WTC11 (cell line): Measurements from ENCODE around the gene MYL12B. TPM values are rescaled to one million over a fixed set of nuclear protein-coding genes. Genes with fewer than 3 reads are reported as not detected.
A peak's percentile ranks its signal among the peaks of the same experiment; 100 is the strongest.

Experiments
- ATAC-seq: fragments of 200-7000 bp; cut with Tn5 transposase; 2 replicates; pipeline ENCODE4 v1.10.0; 2021; ENCODE audit warnings: mild to moderate bottlenecking, moderate library complexity
- CTCF ChIA-PET: fragments of 300-600 bp; sonication (Branson Sonifier 250); formaldehyde crosslinking; loops from one replicate; lab custom pipeline; 2021; ENCODE audit warnings: antibody characterized with exemption; lab: Charles Lee
- POLR2A ChIA-PET: fragments of 350-600 bp; sonication (Branson Sonifier 250); formaldehyde crosslinking; loops from one replicate; lab custom pipeline; 2021; ENCODE audit warnings: antibody characterized with exemption; lab: Charles Lee
- DNase-seq: peaks from one replicate; pipeline ENCODE4 v3.0.0; 2021; ENCODE audit warnings: low spot score
- H3K27ac Mint-ChIP-seq: 2 replicates; pipeline ENCODE4 v1.8.0; 2021; ENCODE audit warnings: mixed read lengths
- H3K27me3 Mint-ChIP-seq: 2 replicates; pipeline ENCODE4 v1.8.0; 2021; ENCODE audit warnings: low read depth, mild to moderate bottlenecking, moderate library complexity, mixed read lengths
- H3K36me3 Mint-ChIP-seq: 2 replicates; pipeline ENCODE4 v1.8.0; 2021; ENCODE audit warnings: mixed read lengths
- H3K4me1 Mint-ChIP-seq: 2 replicates; pipeline ENCODE4 v1.8.0; 2022; ENCODE audit warnings: mixed read lengths
- H3K4me3 Mint-ChIP-seq: 2 replicates; pipeline ENCODE4 v1.8.0; 2021; ENCODE audit warnings: mild to moderate bottlenecking, moderate library complexity, mixed read lengths
- H3K9me3 Mint-ChIP-seq: 2 replicates; pipeline ENCODE4 v1.8.0; 2021; ENCODE audit warnings: mixed read lengths
- ARID4B ChIP-seq: sonication (generic); formaldehyde crosslinking; IDR thresholded peaks from 2 replicates; pipeline ENCODE4 v1.8.0; 2023; ENCODE audit warnings: missing genetic modification reagents, mild to moderate bottlenecking, borderline replicate concordance
- CREM ChIP-seq: sonication (generic); formaldehyde crosslinking; IDR thresholded peaks from 2 replicates; pipeline ENCODE4 v1.8.1; 2022; ENCODE audit warnings: mild to moderate bottlenecking, missing genetic modification reagents, moderate library complexity
- MXD4 ChIP-seq: fragments of 250-450 bp; sonication (Bioruptor Pico); IDR thresholded peaks from 2 replicates; pipeline ENCODE4 v1.8.0; 2021; ENCODE audit warnings: mild to moderate bottlenecking, moderate library complexity, borderline replicate concordance
- NFATC4 ChIP-seq: fragments of 250-450 bp; sonication (Bioruptor Pico); IDR thresholded peaks from 2 replicates; pipeline ENCODE4 v1.9.0; 2021; ENCODE audit warnings: mild to moderate bottlenecking
- RORB ChIP-seq: fragments of 250-450 bp; sonication (Bioruptor Pico); IDR thresholded peaks from 2 replicates; pipeline ENCODE4 v1.9.0; 2021; ENCODE audit warnings: mild to moderate bottlenecking
- SMAD4 ChIP-seq: sonication (generic); formaldehyde crosslinking; IDR thresholded peaks from 2 replicates; pipeline ENCODE4 v1.8.0; 2022; ENCODE audit warnings: mild to moderate bottlenecking, missing genetic modification reagents
- TCF7 ChIP-seq: sonication (generic); formaldehyde crosslinking; IDR thresholded peaks from 2 replicates; pipeline ENCODE4 v1.8.0; 2022; ENCODE audit warnings: mild to moderate bottlenecking, low read depth, missing genetic modification reagents, moderate library complexity
- ZBTB21 ChIP-seq: sonication (generic); formaldehyde crosslinking; IDR thresholded peaks from 2 replicates; pipeline ENCODE4 v1.8.1; 2023; ENCODE audit warnings: mild to moderate bottlenecking, missing genetic modification reagents, borderline replicate concordance
- ZNF396 ChIP-seq: fragments of 250-450 bp; sonication (Bioruptor Pico); IDR thresholded peaks from 2 replicates; pipeline ENCODE4 v1.8.0; 2021; ENCODE audit warnings: mild to moderate bottlenecking, moderate library complexity, borderline replicate concordance
- ZNF425 ChIP-seq: fragments of 250-450 bp; sonication (Bioruptor Pico); conservative IDR thresholded peaks from 2 replicates; pipeline ENCODE4 v1.9.0; 2021; ENCODE audit warnings: mild to moderate bottlenecking
- ZNF671 ChIP-seq: fragments of 250-450 bp; sonication (Bioruptor Pico); IDR thresholded peaks from 2 replicates; pipeline ENCODE4 v1.8.0; 2021; ENCODE audit warnings: mild to moderate bottlenecking
- total RNA-seq: library from RNA; stranded (reverse); gene quantifications from 3 replicates; pipeline ENCODE4 v1.2.3, GENCODE V29; 2021
- TF ChIP-seq, protein P1 (sequence below): fragments of 250-450 bp; sonication (Bioruptor Pico); IDR thresholded peaks from 2 replicates; pipeline ENCODE4 v1.9.0; 2021; ENCODE audit warnings: mild to moderate bottlenecking
- TF ChIP-seq, protein P2 (sequence below): sonication (generic); formaldehyde crosslinking; IDR thresholded peaks from 2 replicates; pipeline ENCODE4 v1.8.1; 2023; ENCODE audit warnings: mild to moderate bottlenecking, missing genetic modification reagents, moderate library complexity
- TF ChIP-seq, protein P3 (sequence below): sonication (generic); formaldehyde crosslinking; IDR thresholded peaks from 2 replicates; pipeline ENCODE4 v1.8.1; 2022; ENCODE audit warnings: low read depth, missing genetic modification reagents, borderline replicate concordance
- TF ChIP-seq, protein P4 (sequence below): fragments of 250-450 bp; sonication (Bioruptor Pico); IDR thresholded peaks from 2 replicates; pipeline ENCODE4 v2.1.2; 2022; ENCODE audit warnings: mild to moderate bottlenecking, moderate library complexity

Gene MYL12B
- total RNA-seq, 1 experiment from 2014 or later: 173 TPM

DNA sequence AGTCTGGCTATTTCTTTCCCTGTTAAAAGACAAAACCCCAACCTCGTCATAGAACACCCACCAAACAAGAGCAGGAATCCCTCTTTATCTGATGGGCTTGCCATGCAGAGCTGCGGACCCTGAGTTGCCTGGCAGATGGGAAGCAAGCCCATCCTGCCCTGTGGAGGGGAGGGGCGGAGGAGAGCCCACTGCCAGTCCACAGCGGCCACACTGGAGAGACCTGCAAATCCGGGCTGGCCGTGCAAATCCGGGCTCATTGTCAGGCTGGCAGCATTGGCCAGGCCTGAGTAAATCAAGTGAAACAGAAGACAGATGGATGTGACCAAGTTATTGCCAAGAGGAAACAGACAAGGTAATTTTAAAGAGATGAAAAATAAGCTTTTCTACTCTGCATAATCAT lies 22.0 kb downstream of the MYL12B start:
- ATAC-seq: no peak; the same call in 1 of the 2 replicates
- POLR2A ChIA-PET: interaction anchor here (0.8 kb wide), 1 partner anchor 310 kb away, joined by 3 read pairs; no protein-coding TSS in a partner anchor
- CTCF ChIA-PET: interaction anchor here (1.0 to 4.6 kb wide), 5 partner anchors 13 to 487 kb away, joined by 3 to 47 read pairs (median 8); no protein-coding TSS in a partner anchor
- peaks cover 36% of the 10 kb centered on the region for H3K4me1 Mint-ChIP-seq
- peak overlapping the region; percentile 58; the same call in 1 of the 2 replicates for H3K27ac Mint-ChIP-seq
- no peak overlapping the region for H3K4me3 Mint-ChIP-seq
- peaks cover 21% of the 10 kb centered on the region for H3K9me3 Mint-ChIP-seq
- DNase-seq: no peak
- TF ChIP-seq SMAD4 (CRISPR knock-in tag) (no peak), ZNF671 (CRISPR knock-in tag) (no peak), TCF7 (CRISPR knock-in tag) (no peak), ARID4B (CRISPR knock-in tag) (no peak)
- TF ChIP-seq, protein P1, sequence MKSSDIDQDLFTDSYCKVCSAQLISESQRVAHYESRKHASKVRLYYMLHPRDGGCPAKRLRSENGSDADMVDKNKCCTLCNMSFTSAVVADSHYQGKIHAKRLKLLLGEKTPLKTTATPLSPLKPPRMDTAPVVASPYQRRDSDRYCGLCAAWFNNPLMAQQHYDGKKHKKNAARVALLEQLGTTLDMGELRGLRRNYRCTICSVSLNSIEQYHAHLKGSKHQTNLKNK (CRISPR knock-in tag): no peak
- H3K27me3 Mint-ChIP-seq: no peaks in the 10 kb centered on the region
- H3K36me3 Mint-ChIP-seq: peaks cover 8% of the 10 kb centered on the region

GRCh38 chr18:3284501-3284900 lies 22.6 kb downstream of the MYL12B start:
- Mint-ChIP-seq H3K9me3 (peaks cover 25% of the 10 kb centered on the region), H3K27ac (no peak overlapping the region), H3K4me1 (peaks cover 30% of the 10 kb centered on the region), H3K27me3 (no peaks in the 10 kb centered on the region), H3K4me3 (no peak overlapping the region), H3K36me3 (peaks cover 12% of the 10 kb centered on the region)
- TF ChIP-seq, protein P2, sequence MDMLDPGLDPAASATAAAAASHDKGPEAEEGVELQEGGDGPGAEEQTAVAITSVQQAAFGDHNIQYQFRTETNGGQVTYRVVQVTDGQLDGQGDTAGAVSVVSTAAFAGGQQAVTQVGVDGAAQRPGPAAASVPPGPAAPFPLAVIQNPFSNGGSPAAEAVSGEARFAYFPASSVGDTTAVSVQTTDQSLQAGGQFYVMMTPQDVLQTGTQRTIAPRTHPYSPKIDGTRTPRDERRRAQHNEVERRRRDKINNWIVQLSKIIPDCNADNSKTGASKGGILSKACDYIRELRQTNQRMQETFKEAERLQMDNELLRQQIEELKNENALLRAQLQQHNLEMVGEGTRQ (CRISPR knock-in tag): no peak
- TF ChIP-seq ZBTB21: no peak
- no peak for TF ChIP-seq ZNF396 (CRISPR knock-in tag)
- TF ChIP-seq, protein P3, sequence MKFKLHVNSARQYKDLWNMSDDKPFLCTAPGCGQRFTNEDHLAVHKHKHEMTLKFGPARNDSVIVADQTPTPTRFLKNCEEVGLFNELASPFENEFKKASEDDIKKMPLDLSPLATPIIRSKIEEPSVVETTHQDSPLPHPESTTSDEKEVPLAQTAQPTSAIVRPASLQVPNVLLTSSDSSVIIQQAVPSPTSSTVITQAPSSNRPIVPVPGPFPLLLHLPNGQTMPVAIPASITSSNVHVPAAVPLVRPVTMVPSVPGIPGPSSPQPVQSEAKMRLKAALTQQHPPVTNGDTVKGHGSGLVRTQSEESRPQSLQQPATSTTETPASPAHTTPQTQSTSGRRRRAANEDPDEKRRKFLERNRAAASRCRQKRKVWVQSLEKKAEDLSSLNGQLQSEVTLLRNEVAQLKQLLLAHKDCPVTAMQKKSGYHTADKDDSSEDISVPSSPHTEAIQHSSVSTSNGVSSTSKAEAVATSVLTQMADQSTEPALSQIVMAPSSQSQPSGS (CRISPR knock-in tag): no peak
- no peak for TF ChIP-seq NFATC4 (CRISPR knock-in tag)
- TF ChIP-seq, protein P4, sequence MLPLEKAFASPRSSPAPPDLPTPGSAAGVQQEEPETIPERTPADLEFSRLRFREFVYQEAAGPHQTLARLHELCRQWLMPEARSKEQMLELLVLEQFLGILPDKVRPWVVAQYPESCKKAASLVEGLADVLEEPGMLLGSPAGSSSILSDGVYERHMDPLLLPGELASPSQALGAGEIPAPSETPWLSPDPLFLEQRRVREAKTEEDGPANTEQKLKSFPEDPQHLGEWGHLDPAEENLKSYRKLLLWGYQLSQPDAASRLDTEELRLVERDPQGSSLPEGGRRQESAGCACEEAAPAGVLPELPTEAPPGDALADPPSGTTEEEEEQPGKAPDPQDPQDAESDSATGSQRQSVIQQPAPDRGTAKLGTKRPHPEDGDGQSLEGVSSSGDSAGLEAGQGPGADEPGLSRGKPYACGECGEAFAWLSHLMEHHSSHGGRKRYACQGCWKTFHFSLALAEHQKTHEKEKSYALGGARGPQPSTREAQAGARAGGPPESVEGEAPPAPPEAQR (CRISPR knock-in tag): no peak
- TF ChIP-seq CREM (CRISPR knock-in tag): no peak
- no peak for TF ChIP-seq RORB (CRISPR knock-in tag)
- TF ChIP-seq ZNF425 (CRISPR knock-in tag): no peak
- TF ChIP-seq MXD4 (CRISPR knock-in tag): no peak
- CTCF ChIA-PET: interaction anchor here (1.0 to 4.6 kb wide), 4 partner anchors 13 to 487 kb away, joined by 3 to 47 read pairs (median 12); no protein-coding TSS in a partner anchor
- POLR2A ChIA-PET: interaction anchor here (0.8 kb wide), 1 partner anchor 310 kb away, joined by 3 read pairs; no protein-coding TSS in a partner anchor
- DNase-seq: no peak
- no peak for ATAC-seq
